Heart left ventricle (tissue), 13 donors: ENCODE data around the gene EEF2K.

Experiments used
- CTCF ChIP-seq, 12 donors: fragments of 200-600 bp; sonication (generic) in 4 of 12; IDR thresholded peaks; one replicate each; pipeline versions ENCODE4 v1.5.0 to v1.8.0; 2018 to 2022; ENCODE audit warnings: antibody characterized with exemption in 12 of 12, mild to moderate bottlenecking in 5 of 12
- POLR2A ChIP-seq, 2 donors: fragments of 450-650 bp; IDR thresholded peaks; one replicate each; pipeline ENCODE4 v1.6.1; 2017; ENCODE audit warnings: antibody characterized with exemption in 2 of 2, mild to moderate bottlenecking in 2 of 2, moderate library complexity in 2 of 2
- donor health status: ischemic (EF 13 %, LVEDD 7.1; RV severe dilation, severe dysfunction).
- donor health status: DM: no; HTN: yes; CAD: no.
- donor health status: DM: no; HTN: no; CAD: no.
- donor health status: ischemic (EF 25% LVEDD 6.9; RV normal size, moderate dysfunction).
- donor health status: ischemic (EF 25% LVEDD 5.7; RV mildly dilated, moderate dysfunction).
- donor health status: ischemic (EF 35%, LVEDD 5.7; RV mildly dilated, moderate dysfunction).
- donor health status: nonischemic (EF 11% LVEDD 7.7; RV severe dilation, severe dysfunction).
- donor health status: DM: yes; HTN: yes; CAD: no.
- donor health status: PGD.
- donor health status: ischemic (EF 29% LVEDD 5.4; RV normal size, mild dysfunction).
- donor health status: nonischemic (EF 23%, LVEDD 6.1; RV moderate dilation, normal function).

- no peak for TF ChIP-seq CTCF (IDR thresholded peaks at IDR 0.05)
- no peak for TF ChIP-seq POLR2A (IDR thresholded peaks at IDR 0.05)
These were observed 68.8 kb downstream of the EEF2K start for GRCh38 chr16:22274916-22275315.
